Osteocyte (in vitro differentiated cells): ENCODE measurements around the gene TMEM39B. TPM values are rescaled to one million over a fixed set of nuclear protein-coding genes. Genes with fewer than 3 reads are reported as not detected.
"Not testable (repeated sequence)": the region's sequence is repeated elsewhere in the genome, so short reads cannot be mapped to it uniquely, and the experiment has no call there.

Source experiments
- DNase-seq: peaks from one replicate; pipeline ENCODE4 v3.0.0; 2021; ENCODE audit warnings: mixed read lengths; ENCODE audit not compliant: unreplicated experiment; ENCODE audit errors: extremely low spot score
- H3K27ac Mint-ChIP-seq: one replicate; pipeline ENCODE4 v1.8.0; 2021; ENCODE audit warnings: mild to moderate bottlenecking, mixed read lengths; ENCODE audit not compliant: unreplicated experiment
- H3K27me3 Mint-ChIP-seq: one replicate; pipeline ENCODE4 v1.8.0; 2021; ENCODE audit warnings: mixed read lengths; ENCODE audit not compliant: unreplicated experiment
- H3K36me3 Mint-ChIP-seq: one replicate; pipeline ENCODE4 v1.8.0; 2021; ENCODE audit warnings: mixed read lengths; ENCODE audit not compliant: unreplicated experiment
- H3K4me1 Mint-ChIP-seq: one replicate; pipeline ENCODE4 v1.8.0; 2021; ENCODE audit warnings: mixed read lengths; ENCODE audit not compliant: unreplicated experiment
- H3K4me3 Mint-ChIP-seq: one replicate; pipeline ENCODE4 v1.8.0; 2021; ENCODE audit warnings: mild to moderate bottlenecking, moderate library complexity, mixed read lengths; ENCODE audit not compliant: unreplicated experiment
- H3K9me3 Mint-ChIP-seq: one replicate; pipeline ENCODE4 v1.8.0; 2021; ENCODE audit warnings: mixed read lengths; ENCODE audit not compliant: unreplicated experiment
- CTCF ChIP-seq: fragments of 200-600 bp; sonication (generic); IDR thresholded peaks from 2 replicates; pipeline ENCODE4 v1.5.0; 2021; ENCODE audit warnings: antibody characterized with exemption, mild to moderate bottlenecking, moderate library complexity
- total RNA-seq: library from RNA; stranded (reverse); gene quantifications from 2 replicates; pipeline ENCODE4 v1.2.1, GENCODE V29; 2021

The TMEM39B gene
- total RNA-seq, 1 donor from 2014 or later, result 25.0 TPM

GRCh38 chr1:32112806-32113375 lies 40.2 kb downstream of the TMEM39B start:
- H3K27ac Mint-ChIP-seq, result no peak overlapping the region
- no peak overlapping the region for H3K4me3 Mint-ChIP-seq
- H3K27me3 Mint-ChIP-seq, result no peaks in the 10 kb centered on the region

GRCh38 chr1:32113436-32113835 lies 40.7 kb downstream of the TMEM39B start:
- H3K9me3 Mint-ChIP-seq, H3K27me3 Mint-ChIP-seq, DNase-seq, H3K36me3 Mint-ChIP-seq, H3K4me3 Mint-ChIP-seq, H3K27ac Mint-ChIP-seq: not testable (repeated sequence)
- peaks cover 47% of the 10 kb centered on the region for H3K4me1 Mint-ChIP-seq

More at GRCh38 chr1:32112806-32113375, 40.2 kb downstream of the TMEM39B start:
- no peak for TF ChIP-seq CTCF
- Mint-ChIP-seq H3K36me3 (no peaks in the 10 kb centered on the region), H3K9me3 (no peaks in the 10 kb centered on the region), H3K4me1 (peaks cover 46% of the 10 kb centered on the region)
- DNase-seq, result no peak

- Mint-ChIP-seq H3K4me1 (peaks cover 40% of the 10 kb centered on the region), H3K4me3 (no peak overlapping the region), H3K9me3 (no peaks in the 10 kb centered on the region), H3K27ac (no peak overlapping the region), H3K36me3 (no peaks in the 10 kb centered on the region), H3K27me3 (no peaks in the 10 kb centered on the region)
- TF ChIP-seq CTCF, result no peak
- no peak for DNase-seq
Measured at GRCh38 chr1:32114420-32114819, 41.7 kb downstream of the TMEM39B start.

- H3K4me3 Mint-ChIP-seq, result no peak overlapping the region
- H3K27me3 Mint-ChIP-seq, result no peaks in the 10 kb centered on the region
- H3K9me3 Mint-ChIP-seq, result no peaks in the 10 kb centered on the region
- peaks cover 32% of the 10 kb centered on the region for H3K4me1 Mint-ChIP-seq
- DNase-seq, result no peak
- no peaks in the 10 kb centered on the region for H3K36me3 Mint-ChIP-seq
- peak overlapping the region; percentile 65 for H3K27ac Mint-ChIP-seq
- no peak for TF ChIP-seq CTCF
Measured at GRCh38 chr1:32115496-32115895, 42.8 kb downstream of the TMEM39B start.

- TF ChIP-seq CTCF, result no peak
- Mint-ChIP-seq H3K27me3 (no peaks in the 10 kb centered on the region), H3K9me3 (no peaks in the 10 kb centered on the region), H3K27ac (peak overlapping the region; percentile 65), H3K4me1 (peaks cover 32% of the 10 kb centered on the region), H3K36me3 (no peaks in the 10 kb centered on the region), H3K4me3 (no peak overlapping the region)
- no peak for DNase-seq
Measured at GRCh38 chr1:32116531-32116930, 43.8 kb downstream of the TMEM39B start.

GRCh38 chr1:32122151-32122550 lies 49.4 kb downstream of the TMEM39B start:
- no peak for DNase-seq
- Mint-ChIP-seq H3K4me3 (no peak overlapping the region), H3K4me1 (peaks cover 28% of the 10 kb centered on the region), H3K27ac (peak overlapping the region; percentile 52), H3K27me3 (no peaks in the 10 kb centered on the region), H3K36me3 (no peaks in the 10 kb centered on the region), H3K9me3 (no peaks in the 10 kb centered on the region)
- no peak for TF ChIP-seq CTCF

- not testable (repeated sequence) for H3K4me3 Mint-ChIP-seq, DNase-seq, H3K27me3 Mint-ChIP-seq, H3K27ac Mint-ChIP-seq, H3K9me3 Mint-ChIP-seq, H3K36me3 Mint-ChIP-seq
- peaks cover 22% of the 10 kb centered on the region for H3K4me1 Mint-ChIP-seq
Measured at GRCh38 chr1:32123361-32123760, 50.6 kb downstream of the TMEM39B start.
